Activated T-cell treated with anti-CD3 and anti-CD28 coated beads for 4 hours (primary cell): ENCODE results near the gene LTBP1.

Source experiments
- DNase-seq: peaks from one replicate; pipeline ENCODE4 v3.0.0-alpha.2; 2020

The LTBP1 gene

GRCh38 chr2:33013684-33014110 lies 66.9 kb downstream of the LTBP1 start:
- no peak for DNase-seq

- DNase-seq = no peak
Measured at GRCh38 chr2:33014268-33014667, 67.5 kb downstream of the LTBP1 start.

DNA sequence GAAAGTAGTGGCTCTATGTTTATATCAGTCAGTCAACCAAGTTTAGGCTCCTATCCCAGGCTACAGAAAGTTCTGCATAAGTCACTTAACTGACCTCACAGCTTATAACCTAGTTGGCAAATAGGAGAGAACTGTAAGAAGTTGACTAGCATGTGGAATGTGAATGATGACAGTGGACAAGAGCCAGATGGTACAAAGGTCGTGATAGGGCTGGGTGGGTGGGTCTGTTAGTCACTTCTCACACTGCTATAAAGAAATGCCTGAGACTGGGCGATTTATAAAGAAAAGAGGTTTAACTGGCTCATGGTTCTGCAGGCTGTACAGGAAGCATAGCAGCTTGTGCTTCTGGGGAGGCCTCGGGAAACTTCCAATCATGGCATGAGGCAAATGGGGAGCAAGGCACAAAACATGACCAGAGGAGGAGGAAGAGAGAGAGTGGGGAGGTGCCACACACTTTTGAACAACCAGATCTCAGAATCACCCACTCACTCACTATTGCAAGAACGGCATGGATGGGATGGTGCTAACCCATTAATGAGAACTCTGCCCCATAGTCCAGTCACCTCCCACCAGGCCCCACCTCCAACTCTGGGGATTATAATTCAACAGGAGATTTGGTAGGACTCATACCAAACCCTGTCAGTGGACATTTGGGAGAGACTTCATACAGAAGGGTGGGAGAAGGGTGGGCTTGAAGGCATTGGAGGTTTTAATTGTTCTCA lies 68.8 kb downstream of the LTBP1 start:
- no peak for DNase-seq

GRCh38 chr2:33018271-33018670 lies 71.5 kb downstream of the LTBP1 start:
- DNase-seq = no peak

- no peak for DNase-seq
Measured at GRCh38 chr2:33019796-33020195, 73.0 kb downstream of the LTBP1 start.

DNA sequence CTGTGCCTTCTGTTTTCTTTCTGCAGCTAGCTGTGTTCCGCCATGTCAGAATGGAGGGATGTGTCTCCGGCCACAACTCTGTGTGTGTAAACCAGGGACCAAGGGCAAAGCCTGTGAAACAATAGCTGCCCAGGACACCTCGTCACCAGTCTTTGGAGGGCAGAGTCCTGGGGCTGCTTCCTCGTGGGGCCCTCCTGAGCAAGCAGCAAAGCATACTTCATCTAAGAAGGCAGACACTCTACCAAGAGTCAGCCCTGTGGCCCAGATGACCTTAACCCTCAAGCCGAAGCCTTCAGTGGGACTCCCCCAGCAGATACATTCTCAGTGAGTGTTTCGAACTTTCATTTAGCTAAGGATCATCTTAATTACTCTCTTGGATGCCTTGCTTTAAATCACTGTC lies 74.1 kb downstream of the LTBP1 start:
- DNase-seq = no peak

- no peak for DNase-seq
Measured at GRCh38 chr2:33021542-33022227, 74.9 kb downstream of the LTBP1 start.

DNA sequence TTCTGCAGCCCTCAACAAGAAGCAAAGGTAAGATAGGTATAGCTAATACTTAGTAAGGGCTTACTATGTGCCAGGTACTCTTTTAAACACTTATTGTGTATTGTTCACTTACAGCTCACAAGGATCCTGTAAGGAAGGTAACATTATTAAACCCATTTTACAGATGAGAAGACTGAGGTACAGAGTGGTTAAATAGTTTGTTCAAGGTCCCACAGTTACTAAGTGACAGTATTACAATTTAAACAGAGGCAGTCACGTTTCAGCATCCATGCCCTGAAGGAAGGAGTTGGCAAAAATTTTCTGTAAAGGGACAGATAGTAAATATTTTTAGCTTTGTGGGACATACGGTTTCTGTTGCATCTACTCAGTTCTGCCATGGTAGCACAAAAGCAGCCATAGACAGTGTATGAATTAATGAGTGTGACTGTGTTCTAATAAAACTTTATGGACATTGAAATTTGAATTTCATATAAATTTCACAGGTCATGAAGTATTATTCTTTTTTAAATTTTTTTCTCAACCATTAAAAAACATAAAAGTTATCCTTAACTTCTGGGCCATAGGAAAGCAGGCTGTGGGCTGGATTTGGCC lies 75.7 kb downstream of the LTBP1 start:
- DNase-seq = no peak

DNA sequence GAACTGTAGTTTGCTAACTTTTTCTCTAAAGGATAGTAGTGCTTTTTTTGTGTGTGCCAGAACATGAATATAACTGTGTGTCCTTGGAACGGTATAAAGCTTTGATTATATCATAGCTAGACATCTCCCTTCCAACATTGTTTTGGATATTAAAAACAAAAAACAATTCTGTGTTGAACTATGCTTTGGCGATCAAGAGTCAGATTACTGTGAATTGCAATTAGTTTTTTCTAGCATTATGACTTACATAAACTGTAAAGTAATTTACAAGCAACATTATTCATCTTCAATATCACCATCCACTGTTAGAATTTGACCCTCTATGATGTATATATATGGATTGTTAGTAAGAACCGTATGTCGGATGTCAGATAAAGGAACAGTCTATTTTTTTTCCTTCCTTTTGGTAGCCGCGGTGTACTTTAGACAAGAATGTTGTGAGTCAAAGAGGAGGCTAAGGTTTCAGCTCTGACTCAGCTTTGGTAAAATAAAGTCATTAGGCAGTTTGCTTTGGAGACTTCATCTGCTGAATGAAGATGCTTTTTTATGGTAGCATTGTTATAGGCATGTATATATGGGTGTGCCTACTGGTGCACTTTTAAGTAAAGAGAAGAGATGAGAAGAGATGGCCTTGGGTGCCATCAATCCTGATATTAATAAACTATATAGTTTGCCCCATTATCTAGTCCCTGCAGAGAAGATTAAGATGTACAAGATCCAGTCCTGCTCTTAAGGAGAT lies 76.4 kb downstream of the LTBP1 start:
- no peak for DNase-seq

DNA sequence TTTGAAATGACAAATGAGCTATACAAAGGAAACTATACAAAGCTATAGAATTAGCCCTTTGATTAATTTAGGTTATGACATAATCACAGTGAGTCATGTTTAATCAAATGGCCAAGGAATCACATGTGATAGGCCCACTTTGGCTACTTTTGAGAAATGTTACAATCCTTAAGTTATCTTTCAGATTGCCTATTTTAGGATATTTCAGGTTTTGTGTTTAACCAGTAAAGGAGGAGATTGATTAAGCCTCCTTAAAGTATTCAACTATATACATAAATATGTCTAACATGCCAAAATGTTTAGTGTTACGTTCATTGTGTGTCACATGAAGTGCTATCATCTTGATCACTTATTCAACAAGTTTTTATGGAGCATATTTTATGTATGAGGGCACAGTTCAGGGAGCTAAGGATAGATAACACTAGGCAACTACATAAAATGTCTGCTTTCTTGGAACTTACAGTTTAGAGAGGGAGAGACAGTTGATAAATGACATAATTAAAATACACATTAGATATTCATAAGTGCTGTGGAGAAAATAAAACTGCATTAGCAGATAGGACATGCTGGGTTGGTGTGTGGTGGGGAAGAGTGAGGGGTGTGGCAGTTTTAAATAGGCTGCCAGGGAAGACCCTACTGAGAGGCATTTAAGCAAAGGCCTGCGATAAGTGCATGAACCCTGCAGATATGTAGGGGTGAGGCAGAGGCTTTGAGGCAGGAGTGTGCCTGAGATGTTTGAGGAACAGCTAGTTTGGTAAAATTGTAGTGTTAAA lies 77.2 kb downstream of the LTBP1 start:
- no peak for DNase-seq

- no peak for DNase-seq
Measured at GRCh38 chr2:33024758-33025157, 78.0 kb downstream of the LTBP1 start.

DNA sequence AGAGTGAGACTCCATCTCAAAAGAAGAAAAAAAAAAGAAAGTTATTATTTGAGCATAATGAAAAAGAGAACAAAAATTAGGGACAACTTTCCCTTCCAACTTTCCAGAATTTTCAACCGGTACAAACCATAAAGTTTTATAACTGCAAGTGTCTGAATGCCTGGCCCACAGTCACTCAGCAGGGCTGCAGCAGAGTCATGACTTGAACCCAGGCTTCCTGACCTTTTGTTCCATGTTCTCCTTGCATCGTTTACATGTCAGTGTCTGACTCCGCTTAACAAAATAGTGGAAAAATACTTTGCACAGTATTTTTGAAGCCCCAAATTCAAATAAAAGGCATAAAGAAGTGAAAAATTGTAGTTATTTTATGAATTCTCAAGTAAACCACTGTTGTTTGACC lies 82.7 kb downstream of the LTBP1 start:
- DNase-seq = no peak

DNA sequence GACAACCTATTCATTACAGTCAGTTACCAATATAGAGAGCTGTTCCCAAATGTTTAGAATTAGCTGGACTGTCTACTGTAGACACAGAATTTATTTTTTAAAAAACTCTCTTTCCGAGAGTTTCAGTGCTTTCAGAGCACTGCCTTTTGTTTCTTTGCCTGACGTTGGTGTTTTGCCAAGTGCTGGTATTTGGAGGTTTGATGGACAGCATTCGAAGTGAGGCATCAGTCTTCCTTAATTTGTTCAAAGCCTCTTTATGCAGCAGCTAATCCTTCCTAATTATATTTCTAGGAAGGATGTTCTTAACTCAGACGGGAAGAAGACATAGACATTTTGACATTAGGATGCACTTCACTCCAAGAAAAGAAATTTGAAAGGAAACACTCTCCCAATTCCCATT lies 83.2 kb downstream of the LTBP1 start:
- DNase-seq = no peak

GRCh38 chr2:33030326-33030725 lies 83.6 kb downstream of the LTBP1 start:
- no peak for DNase-seq

GRCh38 chr2:33032245-33032644 lies 85.5 kb downstream of the LTBP1 start:
- DNase-seq = no peak

- DNase-seq = no peak
Measured at GRCh38 chr2:33033606-33034081, 86.9 kb downstream of the LTBP1 start.

DNA sequence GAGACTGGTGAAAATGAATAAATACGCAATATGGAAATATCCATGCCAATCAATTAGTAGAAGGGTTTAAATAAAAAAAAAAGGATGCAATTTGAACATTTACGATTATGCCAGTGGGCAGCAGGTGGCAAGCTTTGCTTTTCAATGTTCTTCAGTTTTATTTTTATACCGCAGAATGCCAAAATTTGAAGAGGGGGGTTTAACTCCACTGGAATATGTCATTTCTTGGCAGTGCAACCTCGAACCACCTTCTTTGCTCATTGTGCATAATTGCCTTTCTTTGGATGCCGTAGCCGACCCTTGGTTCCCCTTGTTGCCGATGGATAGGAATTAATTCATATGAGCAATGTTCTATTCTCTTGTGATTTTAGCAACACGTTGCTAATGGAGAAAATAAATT lies 88.0 kb downstream of the LTBP1 start:
- DNase-seq = no peak

DNA sequence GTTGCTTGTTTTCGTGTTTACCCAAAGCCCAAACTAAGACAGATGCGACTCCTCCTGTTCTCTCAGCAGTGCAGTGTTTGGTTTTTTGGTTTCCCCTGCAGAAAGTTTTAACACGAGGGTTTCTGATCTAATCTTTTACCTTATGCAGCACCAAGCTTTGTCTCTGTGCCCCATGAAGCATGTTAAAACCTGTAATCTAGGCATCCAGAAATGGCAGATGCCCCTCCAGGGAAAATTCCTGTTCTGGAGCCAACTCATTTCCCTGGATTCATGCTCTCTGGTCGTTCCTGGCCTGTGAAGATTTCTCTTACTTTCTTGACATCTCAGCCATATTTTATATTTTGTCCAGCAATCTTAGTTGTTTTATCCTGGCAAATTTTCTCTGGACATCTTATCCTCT lies 91.5 kb downstream of the LTBP1 start:
- no peak for DNase-seq

- no peak for DNase-seq
Measured at GRCh38 chr2:33038799-33039198, 92.0 kb downstream of the LTBP1 start.

- DNase-seq = no peak
Measured at GRCh38 chr2:33040541-33040940, 93.8 kb downstream of the LTBP1 start.

DNA sequence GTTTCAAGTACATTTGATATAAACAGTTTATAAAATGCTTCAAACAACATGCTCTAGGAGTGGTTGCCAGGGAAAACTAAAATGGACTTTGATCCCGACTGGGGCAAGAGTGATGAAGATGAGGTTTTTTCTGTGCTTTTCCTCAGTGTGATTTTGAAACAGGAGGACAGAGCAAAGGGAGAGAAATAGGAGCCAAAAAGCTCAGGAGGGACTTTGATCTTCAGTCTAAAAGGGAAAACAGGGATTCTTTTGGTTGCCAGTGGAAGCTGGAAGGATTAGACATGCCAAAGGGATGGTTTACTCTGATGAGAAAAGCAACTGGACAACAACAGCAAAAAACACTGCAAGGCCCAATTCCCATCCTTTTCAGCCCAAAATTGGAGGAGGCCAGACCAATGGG lies 95.5 kb downstream of the LTBP1 start:
- DNase-seq = no peak

DNA sequence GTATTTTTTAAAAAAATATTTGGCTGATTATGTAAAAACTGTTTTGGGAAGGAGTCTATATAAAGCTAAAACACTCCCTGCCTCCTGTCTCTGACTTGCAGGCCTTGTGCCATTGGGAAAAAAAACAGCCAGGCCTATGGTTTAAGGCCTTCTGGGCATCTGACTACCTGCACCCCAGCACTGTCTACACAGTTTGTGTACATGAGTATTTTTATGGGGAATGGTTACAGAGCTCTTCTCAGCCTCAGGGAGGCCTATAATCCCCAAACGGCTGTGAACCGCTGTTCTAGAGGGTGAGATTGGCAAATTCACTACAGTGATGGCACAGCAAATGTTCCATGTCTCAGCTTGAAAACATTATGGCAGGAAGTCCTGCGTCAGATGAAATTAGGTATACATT lies 96.1 kb downstream of the LTBP1 start:
- DNase-seq = no peak

DNA sequence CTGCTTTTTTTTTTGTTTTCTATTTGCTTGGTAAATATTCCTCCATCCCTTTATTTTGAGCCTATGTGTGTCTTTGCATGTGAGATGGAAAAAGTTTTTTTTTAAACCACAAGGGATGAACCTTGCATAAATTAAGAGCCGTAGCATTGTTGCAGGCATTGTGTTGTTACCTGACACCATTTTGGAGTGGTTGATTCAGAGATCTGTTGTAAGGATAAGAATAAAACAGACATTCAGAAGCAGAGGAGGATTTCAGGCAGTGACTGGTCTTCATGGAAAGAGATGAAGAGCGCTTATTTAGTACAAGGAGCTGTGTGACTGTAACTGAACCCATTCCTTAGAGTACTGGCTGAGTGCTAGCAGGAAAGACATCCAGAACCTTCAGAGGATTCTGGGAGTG lies 101.2 kb downstream of the LTBP1 start:
- DNase-seq = no peak
